ENCODE results near the gene CCDC158. TPM values are rescaled to one million over a fixed set of nuclear protein-coding genes. Genes with fewer than 3 reads are reported as not detected.

Gene CCDC158
- total and polyA plus RNA-seq, 2 donors (not counting 3 experiments of a cell fraction or from before 2014, with no cell fraction given), result not detected

- Histone ChIP-seq H3K9me1 (replicated peaks; ENCODE audit: control insufficient read depth, extremely low read depth, insufficient read depth, low read length) (no peaks in the 10 kb centered on the region), H2AFZ (ENCODE audit: low read depth, low read length) (no peak overlapping the region), H4K20me1 (replicated peaks; ENCODE audit: control insufficient read depth, extremely low read depth, insufficient read depth, low read length) (no peaks in the 10 kb centered on the region), H3K27ac (ENCODE audit: insufficient read depth, low read depth, low read length) (no peak overlapping the region), H3K27me3 (ENCODE audit: control insufficient read depth in 2 of 2, insufficient read depth in 2 of 2, low read length in 2 of 2) (peaks cover 43 to 52% of the 10 kb centered on the region in 2 experiments), H3K4me2 (ENCODE audit: insufficient read depth, low read length) (no peak overlapping the region), H3K79me2 (ENCODE audit: control insufficient read depth, insufficient read depth, low read length) (no peaks in the 10 kb centered on the region), H3K4me1 (ENCODE audit: control insufficient read depth, extremely low read depth, insufficient read depth, low read length) (no peaks in the 10 kb centered on the region), H3K9me3 (replicated peaks; ENCODE audit: control insufficient read depth, insufficient read depth, low read length) (no peaks in the 10 kb centered on the region), H3K36me3 (ENCODE audit: control insufficient read depth in 2 of 2, extremely low read depth in 1 of 2, insufficient read depth in 2 of 2, low read length in 2 of 2) (no peaks in the 10 kb centered on the region), H3K9ac (replicated peaks; ENCODE audit: extremely low read depth, insufficient read depth, low read length) (no peak overlapping the region), H3K4me3 (replicated peaks in 1 of 3; ENCODE audit: insufficient read depth in 1 of 3, low read depth in 1 of 3, low read length in 3 of 3) (no peak overlapping the region)
- BruUV-seq (replicated peaks), result no TSS peak
- FAIRE-seq, result no peak
- ChIA-PET CTCF (interaction anchor here (1.5 kb wide), 1 partner anchor 11 kb away, joined by 9 read pairs; no protein-coding TSS in a partner anchor), POLR2A (interaction anchor here (0.7 kb wide), 1 partner anchor 229 kb away, joined by 8 read pairs; no protein-coding TSS in a partner anchor)
- intact Hi-C loops (cut with micrococcal nuclease) (no loop called here), dilution Hi-C loops (cut with MboI; ENCODE audit: extremely low pct_ligation_motif_present, low sequenced_read_pairs) (no loop called here)
- TF ChIP-seq EZH2 (IDR thresholded peaks at IDR 0.05; ENCODE audit: borderline replicate concordance, low read depth, low read length, severe bottlenecking), result no peak
- no peak for TF ChIP-seq JUN (IDR thresholded peaks at IDR 0.05; ENCODE audit: borderline replicate concordance, insufficient read depth, insufficient read length, low read depth)
- no peak for TF ChIP-seq POLR2AphosphoS5 (IDR thresholded peaks at IDR 0.05; ENCODE audit: insufficient read depth, low read depth, low read length)
- no peak for TF ChIP-seq POLR2A (IDR thresholded peaks at IDR 0.05; ENCODE audit: low read depth, low read length)
- TF ChIP-seq, protein P1, sequence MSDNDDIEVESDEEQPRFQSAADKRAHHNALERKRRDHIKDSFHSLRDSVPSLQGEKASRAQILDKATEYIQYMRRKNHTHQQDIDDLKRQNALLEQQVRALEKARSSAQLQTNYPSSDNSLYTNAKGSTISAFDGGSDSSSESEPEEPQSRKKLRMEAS (IDR thresholded peaks at IDR 0.05; ENCODE audit: insufficient read depth, insufficient read length), result no peak
- no peak for TF ChIP-seq FOS (IDR thresholded peaks at IDR 0.05; ENCODE audit: borderline replicate concordance, insufficient read depth, low read length)
- TF ChIP-seq CTCF (IDR thresholded peaks at IDR 0.05; ENCODE audit: extremely low read depth in 1 of 2, insufficient read depth in 1 of 2, low read depth in 1 of 2, low read length in 2 of 2), result no peak
- no peak for TF ChIP-seq GATA2 (IDR thresholded peaks at IDR 0.05; ENCODE audit: insufficient read depth, insufficient read length, low read depth, low read length)
- no peak for TF ChIP-seq MYC (IDR thresholded peaks at IDR 0.05; ENCODE audit: low read depth, low read length)
- no peak for DNase-seq (ENCODE audit: low read depth, low spot score)
Measured at GRCh38 chr4:76441881-76442280, 20.9 kb upstream of the CCDC158 start.

All from endothelial cell of umbilical vein (primary cell).